BLaER1 (cell line): ENCODE results near the gene RFX1.
A peak's percentile ranks its signal among the peaks of the same experiment; 100 is the strongest.

ENCODE experiments used
- H3K27ac ChIP-seq: shearing (Covaris generic); formaldehyde crosslinking; 2 replicates; pipeline ENCODE4 v1.8.1; 2022
- H3K27me3 ChIP-seq: shearing (Covaris generic); formaldehyde crosslinking; 2 replicates; pipeline ENCODE4 v1.8.1; 2022
- H3K36me3 ChIP-seq: shearing (Covaris generic); formaldehyde crosslinking; 2 replicates; pipeline ENCODE4 v1.8.1; 2022
- H3K4me1 ChIP-seq: shearing (Covaris generic); formaldehyde crosslinking; 2 replicates; pipeline ENCODE4 v1.8.1; 2022
- H3K4me2 ChIP-seq: shearing (Covaris generic); formaldehyde crosslinking; 2 replicates; pipeline ENCODE4 v1.8.1; 2022
- H3K4me3 ChIP-seq: shearing (Covaris generic); formaldehyde crosslinking; 2 replicates; pipeline ENCODE4 v1.8.1; 2022
- H3K9ac ChIP-seq: shearing (Covaris generic); formaldehyde crosslinking; 2 replicates; pipeline ENCODE4 v1.8.1; 2022
- H3K9me3 ChIP-seq: shearing (Covaris generic); formaldehyde crosslinking; 2 replicates; pipeline ENCODE4 v1.8.1; 2022
- H4K20me1 ChIP-seq: shearing (Covaris generic); formaldehyde crosslinking; 2 replicates; pipeline ENCODE4 v1.8.1; 2022
- Cebpa-rat ChIP-seq: shearing (Covaris generic); IDR thresholded peaks from 2 replicates; pipeline ENCODE4 v1.8.1; 2022

RFX1 gene

DNA sequence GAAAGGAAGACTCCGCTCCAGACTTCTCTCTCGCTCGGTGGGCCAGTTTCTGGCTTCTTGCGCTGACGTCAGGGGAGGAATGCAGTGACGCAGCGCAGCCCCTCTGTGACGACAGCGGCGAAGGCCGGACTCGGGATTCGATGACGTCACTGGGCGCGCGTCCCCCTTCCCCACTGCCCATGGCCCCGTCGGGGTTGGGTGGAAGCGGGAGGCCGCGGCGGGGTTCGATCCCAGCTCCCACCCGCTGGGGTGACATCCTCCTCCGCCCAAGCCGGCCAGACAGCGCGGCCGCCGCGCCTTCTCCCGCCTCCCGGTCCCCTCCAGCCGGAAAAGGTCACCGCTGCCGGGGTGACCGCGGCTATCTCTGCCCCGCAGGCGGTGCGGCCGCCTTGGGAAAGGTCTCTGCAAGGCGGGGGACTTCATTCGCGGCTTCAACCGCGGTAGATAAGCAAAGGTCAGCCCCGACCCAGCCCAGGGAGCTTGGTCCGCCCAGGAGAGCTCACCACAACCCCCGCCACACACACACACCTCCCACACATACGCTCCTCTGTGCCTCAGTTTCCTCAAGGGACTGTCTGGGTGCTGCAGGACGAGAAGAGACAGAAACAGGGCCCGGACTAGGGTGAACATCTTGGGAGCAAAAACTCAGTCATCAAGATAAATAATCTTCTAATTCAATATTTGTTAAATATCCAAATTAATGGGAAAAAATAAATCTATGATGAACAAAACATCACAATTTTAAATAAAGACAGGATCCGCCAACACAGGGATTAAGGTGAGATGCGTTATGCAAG, 844 bp upstream of the RFX1 start:
- Histone ChIP-seq H3K36me3 (no peaks in the 10 kb centered on the region), H4K20me1 (no peaks in the 10 kb centered on the region), H3K27me3 (no peaks in the 10 kb centered on the region), H3K4me3 (peak overlapping the region; percentile 88), H3K9me3 (no peaks in the 10 kb centered on the region), H3K9ac (peak overlapping the region; percentile 94), H3K4me2 (peak overlapping the region; percentile 97), H3K27ac (peak overlapping the region; percentile 94), H3K4me1 (peaks cover 53% of the 10 kb centered on the region)
- no peak for TF ChIP-seq Cebpa-rat

DNA sequence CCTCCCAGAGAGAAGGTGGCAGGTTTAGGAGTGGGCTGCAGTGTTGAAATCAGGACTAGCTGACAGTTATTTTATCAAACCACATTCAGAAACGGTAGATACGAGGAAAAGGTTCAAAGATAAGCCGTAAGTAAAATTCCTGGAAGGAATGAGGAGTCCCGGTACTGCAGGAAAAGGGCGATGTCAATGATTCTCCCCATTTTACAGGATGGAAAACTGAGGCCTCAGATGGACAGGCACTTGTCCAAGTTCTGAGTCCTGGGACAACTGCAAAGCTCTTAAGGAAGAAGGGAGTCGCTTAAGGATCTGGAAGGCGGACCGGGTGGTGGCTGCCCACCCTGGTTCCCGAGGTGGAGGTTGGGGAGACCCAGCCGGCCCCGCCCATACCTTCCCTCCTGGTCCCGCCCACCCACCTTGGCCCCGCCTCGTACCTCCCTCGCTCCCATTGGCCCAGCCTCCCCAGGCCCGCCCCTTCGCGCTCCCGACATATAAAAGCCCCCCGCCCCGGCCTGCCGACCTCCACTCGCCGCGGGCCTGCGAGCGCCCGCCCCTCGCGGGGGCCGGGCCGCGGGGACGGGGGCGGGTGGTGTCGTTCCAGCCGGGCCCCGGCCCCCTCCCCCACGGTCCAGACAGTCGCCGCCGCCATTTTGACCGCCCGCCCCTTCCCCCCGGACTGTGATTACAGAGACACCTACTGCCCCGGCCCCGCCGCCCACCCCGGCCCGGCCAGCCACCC, 603 bp downstream of the RFX1 start:
- peak overlapping the region; percentile 89 for H3K4me2 ChIP-seq
- H3K9ac ChIP-seq = peak overlapping the region; percentile 61; the same call in 1 of the 2 replicates
- no peaks in the 10 kb centered on the region for H3K36me3 ChIP-seq
- no peak for TF ChIP-seq Cebpa-rat
- H3K27ac ChIP-seq = peak overlapping the region; percentile 84
- H3K4me3 ChIP-seq = peak overlapping the region; percentile 88
- H3K27me3 ChIP-seq = no peaks in the 10 kb centered on the region
- H4K20me1 ChIP-seq = no peaks in the 10 kb centered on the region
- no peaks in the 10 kb centered on the region for H3K9me3 ChIP-seq
- peaks cover 67% of the 10 kb centered on the region for H3K4me1 ChIP-seq

DNA sequence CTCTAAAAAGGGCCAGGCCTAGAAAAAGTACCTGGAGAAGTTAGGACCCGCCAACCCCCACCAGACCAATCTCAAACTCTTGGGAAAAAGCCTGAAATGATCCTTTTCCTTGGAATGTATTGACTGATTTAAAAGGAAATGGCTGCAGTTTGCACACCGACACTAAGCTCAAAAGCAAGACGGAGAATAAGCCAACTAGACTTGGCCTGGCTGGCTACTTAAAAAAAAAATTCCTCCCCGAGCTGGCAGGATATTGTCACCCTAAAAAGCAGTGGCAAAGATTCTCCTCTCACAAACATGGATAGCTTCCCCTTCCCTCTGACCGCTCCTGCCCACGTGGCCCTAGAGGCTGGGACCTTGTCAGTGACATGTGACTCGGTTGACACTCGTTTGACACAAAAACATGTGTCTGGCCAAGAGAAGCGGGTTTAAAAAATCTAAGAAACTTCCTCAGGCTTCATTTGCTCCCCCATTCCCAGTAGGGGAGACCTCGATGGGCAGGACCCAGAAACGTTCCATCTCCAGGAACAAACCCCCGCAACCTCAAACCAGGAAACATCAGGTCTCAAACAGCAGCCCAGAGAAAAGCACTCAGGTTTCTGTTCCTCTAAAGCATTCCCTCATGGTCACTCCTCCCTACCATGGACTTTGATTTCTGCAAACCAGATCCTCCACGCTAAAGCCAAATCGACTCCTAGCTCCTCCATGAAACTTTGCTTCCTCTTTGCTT, 1.3 kb downstream of the RFX1 start:
- H3K9ac ChIP-seq = peak overlapping the region; percentile 39; the same call in 1 of the 2 replicates
- H4K20me1 ChIP-seq = no peaks in the 10 kb centered on the region
- no peaks in the 10 kb centered on the region; the same call in 1 of the 2 replicates for H3K9me3 ChIP-seq
- H3K4me1 ChIP-seq = peaks cover 75% of the 10 kb centered on the region
- no peak for TF ChIP-seq Cebpa-rat
- peak overlapping the region; percentile 88 for H3K4me3 ChIP-seq
- peak overlapping the region; percentile 89 for H3K4me2 ChIP-seq
- H3K27ac ChIP-seq = peak overlapping the region; percentile 84
- H3K36me3 ChIP-seq = peaks cover 3% of the 10 kb centered on the region; the same call in 1 of the 2 replicates
- H3K27me3 ChIP-seq = no peaks in the 10 kb centered on the region

DNA sequence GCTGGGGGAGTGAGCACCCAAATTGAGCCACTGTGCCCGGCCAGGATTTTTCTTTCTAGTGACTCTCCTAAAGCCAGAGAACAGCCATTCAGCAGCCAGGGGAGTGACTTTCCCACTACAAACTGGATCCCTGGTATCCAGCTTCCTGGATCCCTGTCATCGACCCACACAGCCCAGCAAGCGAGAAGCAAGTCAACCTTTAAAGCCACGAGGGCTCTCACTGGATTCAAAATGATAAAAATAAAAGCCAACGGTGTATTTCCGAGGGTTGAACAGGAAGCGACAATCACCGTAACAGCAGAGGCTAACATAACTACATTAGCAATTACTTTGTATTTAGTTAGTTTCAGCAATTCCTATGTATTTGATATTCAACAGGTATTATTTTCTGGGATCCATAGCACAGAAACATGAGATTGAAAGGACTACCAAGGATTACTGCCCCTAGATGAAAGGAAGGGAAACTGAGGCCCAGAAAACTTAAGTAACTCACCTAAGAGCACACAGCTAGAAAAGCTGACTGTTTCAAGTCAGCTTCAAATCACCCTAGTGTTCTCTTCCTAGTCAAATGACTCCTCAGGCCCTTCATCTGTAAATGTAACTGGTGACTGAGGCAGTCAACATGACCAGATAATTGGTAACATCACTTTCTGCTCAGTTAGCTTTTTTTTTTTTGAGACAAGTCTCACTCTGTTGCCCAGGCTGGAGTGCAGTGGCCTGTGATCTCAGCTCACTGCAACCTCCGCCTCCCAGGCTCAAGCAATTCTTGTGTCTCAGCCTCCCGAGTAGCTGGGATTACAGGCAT, 2.7 kb downstream of the RFX1 start:
- Histone ChIP-seq H3K36me3 (peaks cover 12% of the 10 kb centered on the region; the same call in 1 of the 2 replicates), H3K9ac (peak overlapping the region; percentile 70), H3K9me3 (peaks cover 12% of the 10 kb centered on the region), H3K27ac (peak overlapping the region; percentile 84), H3K27me3 (no peaks in the 10 kb centered on the region), H4K20me1 (no peaks in the 10 kb centered on the region), H3K4me2 (peak overlapping the region; percentile 89), H3K4me1 (peaks cover 74% of the 10 kb centered on the region), H3K4me3 (peak overlapping the region; percentile 26)
- no peak for TF ChIP-seq Cebpa-rat

DNA sequence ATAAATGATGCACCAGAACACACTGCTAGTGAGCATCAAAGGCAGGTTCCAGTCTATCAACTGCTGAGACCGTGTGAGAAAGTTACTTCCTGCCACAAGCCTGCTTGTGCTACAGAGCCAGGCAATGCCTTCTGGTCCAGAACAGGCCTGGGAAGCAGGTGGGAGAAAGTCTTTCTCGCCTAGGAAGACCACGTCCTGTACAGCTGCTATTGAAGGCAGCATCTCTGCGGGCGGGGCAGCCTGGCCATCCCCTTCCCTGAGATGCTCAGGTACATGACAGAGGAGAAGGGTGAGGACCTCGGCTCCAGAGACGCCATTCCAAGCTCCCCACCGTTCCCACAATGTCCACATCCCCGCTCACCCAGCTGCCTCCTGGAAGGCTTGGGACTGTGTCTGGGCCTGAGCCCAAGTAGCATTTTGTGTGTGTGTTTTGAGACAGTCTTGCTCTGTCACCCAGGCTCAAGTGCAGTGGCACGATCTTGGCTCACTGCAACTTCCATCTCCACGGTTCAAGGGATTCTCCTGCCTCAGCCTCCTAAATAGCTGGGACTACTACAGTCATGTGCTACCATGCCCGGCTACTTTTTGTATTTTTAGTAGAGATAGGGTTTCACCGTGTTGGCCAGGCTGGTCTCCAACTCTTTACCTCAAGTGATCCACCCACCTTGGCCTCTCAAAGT, 3.4 kb downstream of the RFX1 start:
- Histone ChIP-seq H3K27ac (peak overlapping the region; percentile 84), H3K27me3 (no peaks in the 10 kb centered on the region), H3K4me3 (peak overlapping the region; percentile 26), H3K36me3 (peaks cover 16% of the 10 kb centered on the region), H4K20me1 (no peaks in the 10 kb centered on the region), H3K9ac (peak overlapping the region; percentile 70), H3K9me3 (peaks cover 12% of the 10 kb centered on the region), H3K4me2 (peak overlapping the region; percentile 89), H3K4me1 (peaks cover 69% of the 10 kb centered on the region)
- TF ChIP-seq Cebpa-rat = no peak

DNA sequence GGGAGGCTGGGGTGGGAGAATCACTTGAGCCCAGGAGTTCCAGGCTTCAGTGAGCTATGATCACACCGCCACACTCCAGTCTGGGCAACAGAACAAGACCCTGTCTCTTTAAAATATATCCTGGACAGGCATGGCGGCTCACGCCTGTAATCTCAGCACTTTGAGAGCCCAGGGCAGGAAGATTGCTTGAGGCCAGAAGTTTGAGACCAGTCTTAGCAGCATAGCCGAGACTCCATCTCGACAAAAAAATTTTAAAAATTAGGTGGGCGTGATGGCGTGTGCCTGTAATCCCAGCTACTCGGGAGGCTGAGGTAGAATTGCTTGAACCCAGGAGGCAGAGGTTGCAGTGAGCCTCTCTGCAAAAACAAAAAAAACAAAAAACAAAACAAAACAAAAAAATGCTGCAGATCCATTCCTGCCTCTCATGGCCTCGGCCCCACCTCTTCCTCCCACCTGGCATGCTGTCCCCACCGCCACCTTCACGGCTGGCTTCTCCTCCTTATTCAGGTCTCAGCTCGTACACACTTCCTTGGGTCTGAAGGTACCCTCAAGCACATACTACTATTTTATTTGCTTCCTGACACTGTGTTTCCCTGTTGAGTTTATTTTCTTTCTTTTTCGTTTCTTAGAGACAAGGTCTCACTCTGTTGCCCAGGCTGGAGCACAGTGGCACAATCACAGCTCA, 5.3 kb downstream of the RFX1 start:
- Histone ChIP-seq H3K27ac (peak overlapping the region; percentile 84), H3K4me2 (peak overlapping the region; percentile 89), H3K9ac (peak overlapping the region; percentile 70; the same call in 1 of the 2 replicates), H3K36me3 (peaks cover 33% of the 10 kb centered on the region), H3K4me1 (peaks cover 69% of the 10 kb centered on the region), H4K20me1 (no peaks in the 10 kb centered on the region), H3K27me3 (no peaks in the 10 kb centered on the region), H3K4me3 (no peak overlapping the region), H3K9me3 (peaks cover 12% of the 10 kb centered on the region)
- TF ChIP-seq Cebpa-rat = no peak

DNA sequence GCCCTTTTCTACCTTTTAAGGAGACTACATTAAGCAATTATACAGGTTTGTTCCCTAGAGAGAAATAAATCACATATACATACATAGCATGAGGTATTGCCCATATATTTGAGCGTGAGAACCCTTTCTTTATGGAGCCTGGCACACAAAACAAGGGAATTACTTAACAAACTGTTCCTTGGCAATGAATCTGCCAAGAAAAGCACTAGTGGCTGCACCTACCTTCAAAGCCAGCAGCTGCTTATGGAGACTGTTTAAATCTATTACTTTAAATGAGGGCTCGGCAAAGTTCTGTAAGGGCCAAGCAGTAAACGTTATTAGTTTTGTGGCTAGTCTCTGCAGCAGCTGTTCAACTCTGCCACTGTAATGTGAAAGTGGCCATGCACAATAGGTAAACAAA, 7.0 kb downstream of the RFX1 start:
- Histone ChIP-seq H3K36me3 (peaks cover 41% of the 10 kb centered on the region), H3K9me3 (peaks cover 12% of the 10 kb centered on the region), H3K27me3 (no peaks in the 10 kb centered on the region), H3K27ac (no peak overlapping the region), H3K4me1 (peaks cover 58% of the 10 kb centered on the region), H4K20me1 (no peaks in the 10 kb centered on the region), H3K9ac (no peak overlapping the region), H3K4me3 (no peak overlapping the region), H3K4me2 (no peak overlapping the region)
- no peak for TF ChIP-seq Cebpa-rat

DNA sequence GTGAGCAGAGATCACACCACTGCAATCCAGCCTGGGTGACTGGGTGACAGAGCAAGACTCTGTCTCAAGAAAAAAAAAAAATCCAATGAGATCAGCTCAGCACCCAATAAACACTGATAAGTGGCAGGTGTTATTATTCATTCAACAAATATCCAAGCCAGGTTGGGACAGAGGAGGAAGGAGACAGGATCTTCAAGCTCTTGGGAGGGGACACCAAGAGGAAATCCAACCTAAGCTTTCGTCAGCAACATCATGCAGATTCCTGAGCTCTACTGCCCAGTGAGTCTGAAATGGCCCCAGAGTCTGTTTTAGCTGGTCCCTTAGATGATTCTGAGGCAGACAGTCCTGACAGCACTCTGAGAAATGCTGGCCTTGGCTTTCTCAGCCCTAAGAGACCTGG, 7.7 kb downstream of the RFX1 start:
- Histone ChIP-seq H4K20me1 (no peaks in the 10 kb centered on the region), H3K9me3 (peaks cover 12% of the 10 kb centered on the region), H3K9ac (no peak overlapping the region), H3K27me3 (no peaks in the 10 kb centered on the region), H3K4me2 (no peak overlapping the region), H3K4me3 (no peak overlapping the region), H3K4me1 (peaks cover 55% of the 10 kb centered on the region), H3K36me3 (peaks cover 41% of the 10 kb centered on the region), H3K27ac (no peak overlapping the region)
- no peak for TF ChIP-seq Cebpa-rat
